ENCODE results near the gene WDR93. TPM values are rescaled to one million over a fixed set of nuclear protein-coding genes. Genes with fewer than 3 reads are reported as not detected.
A peak's percentile ranks its signal among the peaks of the same experiment; 100 is the strongest.

The WDR93 gene
- total RNA-seq, 1 experiment from 2014 or later = not detected

GRCh38 chr15:89749054-89749453 is 58.4 kb downstream of the WDR93 start:
- POLR2A ChIA-PET = interaction anchor here (1.7 kb wide), 1 partner anchor 11 kb away, joined by 4 read pairs; no protein-coding TSS in a partner anchor
- CTCF ChIA-PET = interaction anchor here (2.5 to 6.7 kb wide), 4 partner anchors 8 to 257 kb away, joined by 6 to 54 read pairs (median 13); no protein-coding TSS in a partner anchor
- H3K4me3 Mint-ChIP-seq = no peak overlapping the region

GRCh38 chr15:89749526-89749925 is 58.9 kb downstream of the WDR93 start:
- Mint-ChIP-seq H3K9me3 (no peaks in the 10 kb centered on the region), H3K27me3 (ENCODE audit: low read depth) (peaks cover 30% of the 10 kb centered on the region), H3K36me3 (no peaks in the 10 kb centered on the region), H3K4me1 (peaks cover 20% of the 10 kb centered on the region; the same call in 1 of the 2 replicates), H3K27ac (no peak overlapping the region), H3K4me3 (peak overlapping the region; percentile 49)
- ChIA-PET POLR2A (interaction anchor here (1.7 kb wide), 1 partner anchor 11 kb away, joined by 4 read pairs; no protein-coding TSS in a partner anchor), CTCF (interaction anchor here (1.7 to 6.7 kb wide), 7 partner anchors 9 to 257 kb away, joined by 4 to 54 read pairs (median 10); no protein-coding TSS in a partner anchor)
- ATAC-seq = no peak
- no peak for DNase-seq (ENCODE audit: low spot score)
- TF ChIP-seq EMX1 (CRISPR knock-in tag; IDR thresholded peaks at IDR 0.05) (no peak), FOXJ3 (CRISPR knock-in tag; IDR thresholded peaks at IDR 0.05; ENCODE audit: borderline replicate concordance) (no peak), USF1 (CRISPR knock-in tag; IDR thresholded peaks at IDR 0.05) (no peak), ERG (CRISPR knock-in tag; IDR thresholded peaks at IDR 0.05) (no peak), STAT6 (CRISPR knock-in tag; conservative IDR thresholded peaks at IDR 0.05; ENCODE audit: low read depth) (no peak), CTCF (IDR thresholded peaks at IDR 0.05) (no peak), ARID4B (CRISPR knock-in tag; IDR thresholded peaks at IDR 0.05; ENCODE audit: borderline replicate concordance) (no peak), TCF7 (CRISPR knock-in tag; IDR thresholded peaks at IDR 0.05; ENCODE audit: low read depth) (no peak), ZBTB43 (CRISPR knock-in tag; IDR thresholded peaks at IDR 0.05) (no peak), ELF4 (CRISPR knock-in tag; IDR thresholded peaks at IDR 0.05; ENCODE audit: low read depth) (no peak), CDX4 (CRISPR knock-in tag; IDR thresholded peaks at IDR 0.05; ENCODE audit: borderline replicate concordance) (no peak)

More at GRCh38 chr15:89749054-89749453, 58.4 kb downstream of the WDR93 start:
- Mint-ChIP-seq H3K36me3 (no peaks in the 10 kb centered on the region), H3K27ac (no peak overlapping the region), H3K4me1 (peaks cover 20% of the 10 kb centered on the region; the same call in 1 of the 2 replicates), H3K27me3 (ENCODE audit: low read depth) (peaks cover 29% of the 10 kb centered on the region), H3K9me3 (no peaks in the 10 kb centered on the region)
- ATAC-seq (no peak), DNase-seq (ENCODE audit: low spot score) (no peak)
- TF ChIP-seq E2F5 (CRISPR knock-in tag; IDR thresholded peaks at IDR 0.05) (no peak), ZNF219 (CRISPR knock-in tag; IDR thresholded peaks at IDR 0.05; ENCODE audit: borderline replicate concordance) (no peak), ZNF263 (CRISPR knock-in tag; IDR thresholded peaks at IDR 0.05; ENCODE audit: low read depth) (no peak), E2F1 (CRISPR knock-in tag; IDR thresholded peaks at IDR 0.05) (no peak), ZNF423 (CRISPR knock-in tag; IDR thresholded peaks at IDR 0.05) (no peak), CREB1 (CRISPR knock-in tag; IDR thresholded peaks at IDR 0.05) (no peak), NFATC4 (CRISPR knock-in tag; IDR thresholded peaks at IDR 0.05) (no peak), ZNF232 (CRISPR knock-in tag; IDR thresholded peaks at IDR 0.05) (no peak), MXD4 (CRISPR knock-in tag; IDR thresholded peaks at IDR 0.05; ENCODE audit: borderline replicate concordance) (no peak), NR3C1 (CRISPR knock-in tag; conservative IDR thresholded peaks at IDR 0.05; ENCODE audit: low read depth) (no peak)

All from WTC11 (cell line).